ENCODE measurements around the gene ADAM10. TPM values are rescaled to one million over a fixed set of nuclear protein-coding genes. Genes with fewer than 3 reads are reported as not detected.

Gene ADAM10
- polyA plus RNA-seq, 3 donors = 66.0 to 269 (median 149) TPM

DNA sequence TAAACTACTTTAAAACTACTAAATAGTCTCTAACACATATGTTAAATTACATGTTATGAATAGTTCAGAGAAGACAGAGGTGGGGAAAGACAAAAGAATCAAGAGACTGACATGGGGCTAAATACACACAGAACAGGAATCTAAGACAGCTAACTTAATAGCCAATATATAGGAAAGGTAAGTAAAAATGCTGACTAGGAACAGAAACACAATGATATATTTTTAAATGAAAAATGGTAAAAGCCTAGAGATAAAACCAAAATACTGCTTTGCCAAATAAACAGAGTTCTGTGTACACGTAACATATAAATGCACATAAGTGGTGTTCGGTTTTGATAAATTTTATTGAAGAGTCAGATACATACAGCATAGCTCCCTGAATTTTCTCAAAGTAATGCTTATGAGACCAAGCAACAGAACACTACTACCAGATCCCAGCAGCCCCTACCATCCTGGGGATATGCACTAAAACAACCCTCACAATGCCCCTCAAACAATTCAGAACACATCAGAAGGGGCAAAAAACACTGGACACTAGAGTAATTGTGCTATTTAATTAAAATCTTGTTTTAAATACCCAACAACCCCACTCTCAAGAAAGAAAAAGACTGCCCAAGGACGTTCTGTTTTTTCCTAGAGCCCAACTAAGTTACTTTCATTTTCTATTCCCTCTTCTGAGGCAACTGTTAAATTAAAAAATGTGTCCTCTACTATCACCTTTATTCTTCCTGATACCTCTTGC lies 121.1 kb downstream of the ADAM10 start:
- Histone ChIP-seq H3K36me3 (replicated peaks in 1 of 2; ENCODE audit: control insufficient read depth in 1 of 2, insufficient read depth in 2 of 2, low read length in 2 of 2) (peaks cover 43 to 72% of the 10 kb centered on the region in 2 donors), H3K27me3 (ENCODE audit: control insufficient read depth in 2 of 2, insufficient read depth in 2 of 2, low read length in 2 of 2) (no peaks in the 10 kb centered on the region), H3K27ac (ENCODE audit: low read depth in 1 of 2, low read length in 2 of 2) (peak overlapping the region in 1 of 2 donors; percentile 80), H3K9ac (ENCODE audit: insufficient read depth, low read length, poor library complexity, severe bottlenecking) (peak overlapping the region; percentile 44), H3K4me2 (replicated peaks; ENCODE audit: extremely low read depth, low read length, poor library complexity, severe bottlenecking) (peak overlapping the region; percentile 62), H3K4me1 (ENCODE audit: control insufficient read depth in 1 of 2, insufficient read depth in 2 of 2, low read length in 2 of 2) (peaks cover 8 to 18% of the 10 kb centered on the region in 2 donors), H3K9me3 (replicated peaks in 1 of 2; ENCODE audit: control insufficient read depth in 1 of 2, insufficient read depth in 1 of 2, low read length in 2 of 2) (no peaks in the 10 kb centered on the region), H3K4me3 (replicated peaks in 1 of 3; ENCODE audit: low read depth in 2 of 3, low read length in 3 of 3) (peak overlapping the region in 2 of 3 experiments; percentile 35 to 52), H4K20me1 (ENCODE audit: insufficient read depth, low read length) (peaks cover 9% of the 10 kb centered on the region), H2AFZ (ENCODE audit: insufficient read depth, low read depth, low read length, poor library complexity, severe bottlenecking) (peak overlapping the region; percentile 19), H3K79me2 (ENCODE audit: insufficient read depth, low read length) (peaks cover 10% of the 10 kb centered on the region)
- TF ChIP-seq, protein P1, sequence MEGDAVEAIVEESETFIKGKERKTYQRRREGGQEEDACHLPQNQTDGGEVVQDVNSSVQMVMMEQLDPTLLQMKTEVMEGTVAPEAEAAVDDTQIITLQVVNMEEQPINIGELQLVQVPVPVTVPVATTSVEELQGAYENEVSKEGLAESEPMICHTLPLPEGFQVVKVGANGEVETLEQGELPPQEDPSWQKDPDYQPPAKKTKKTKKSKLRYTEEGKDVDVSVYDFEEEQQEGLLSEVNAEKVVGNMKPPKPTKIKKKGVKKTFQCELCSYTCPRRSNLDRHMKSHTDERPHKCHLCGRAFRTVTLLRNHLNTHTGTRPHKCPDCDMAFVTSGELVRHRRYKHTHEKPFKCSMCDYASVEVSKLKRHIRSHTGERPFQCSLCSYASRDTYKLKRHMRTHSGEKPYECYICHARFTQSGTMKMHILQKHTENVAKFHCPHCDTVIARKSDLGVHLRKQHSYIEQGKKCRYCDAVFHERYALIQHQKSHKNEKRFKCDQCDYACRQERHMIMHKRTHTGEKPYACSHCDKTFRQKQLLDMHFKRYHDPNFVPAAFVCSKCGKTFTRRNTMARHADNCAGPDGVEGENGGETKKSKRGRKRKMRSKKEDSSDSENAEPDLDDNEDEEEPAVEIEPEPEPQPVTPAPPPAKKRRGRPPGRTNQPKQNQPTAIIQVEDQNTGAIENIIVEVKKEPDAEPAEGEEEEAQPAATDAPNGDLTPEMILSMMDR (IDR thresholded peaks at IDR 0.05) = no peak
- Mint-ChIP-seq H3K36me3 (peaks cover 59 to 67% of the 10 kb centered on the region in 2 donors), H3K4me3 (peak overlapping the region; percentile 59 to 69), H3K27ac (peak overlapping the region; percentile 49 to 96 (median 77)), H3K4me1 (peaks cover 20% of the 10 kb centered on the region), H3K27me3 (ENCODE audit: low read depth in 3 of 3) (peaks cover 0 to 2% (median 0%) of the 10 kb centered on the region in 3 donors), H3K9me3 (peaks cover 0 to 3% (median 0%) of the 10 kb centered on the region in 7 donors)
- DNase-seq = peak in 2 of 3 donors; percentile 3 to 11
- WGBS (ENCODE audit: insufficient coverage) = no CpG with 5 or more reads among the region's 3 CpGs
- intact Hi-C loops (cut with micrococcal nuclease) = no loop called here

DNA sequence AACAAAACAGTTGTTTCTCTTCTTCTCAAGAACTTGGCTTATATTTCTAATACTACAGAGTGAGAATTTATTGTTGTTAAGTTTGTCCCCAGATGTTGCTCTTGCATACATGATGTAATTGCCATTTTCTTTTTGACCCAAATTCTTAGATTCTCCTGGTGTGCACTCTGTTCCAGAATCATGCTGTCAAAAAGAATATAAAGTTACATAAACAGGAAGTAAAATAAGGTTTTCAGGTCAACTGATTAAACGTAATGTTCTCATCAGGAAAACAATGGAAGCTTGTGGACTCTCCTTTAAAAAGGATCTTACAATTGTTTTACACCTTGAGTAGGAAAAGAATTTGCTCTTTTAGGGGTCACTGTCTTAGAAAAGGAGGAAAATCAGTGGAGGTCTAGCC lies 121.8 kb downstream of the ADAM10 start:
- H3K9me3 ChIP-seq (replicated peaks in 1 of 2; ENCODE audit: control insufficient read depth in 1 of 2, insufficient read depth in 1 of 2, low read length in 2 of 2) = no peaks in the 10 kb centered on the region

More for the DNA sequence above, 121.8 kb downstream of the ADAM10 start:
- H3K4me3 Mint-ChIP-seq = no peak overlapping the region
- peaks cover 36 to 68% of the 10 kb centered on the region in 2 donors for H3K36me3 ChIP-seq (replicated peaks in 1 of 2; ENCODE audit: control insufficient read depth in 1 of 2, insufficient read depth in 2 of 2, low read length in 2 of 2)
- peak overlapping the region; percentile 62 for H3K4me2 ChIP-seq (replicated peaks; ENCODE audit: extremely low read depth, low read length, poor library complexity, severe bottlenecking)
- peaks cover 0 to 3% (median 0%) of the 10 kb centered on the region in 7 donors for H3K9me3 Mint-ChIP-seq
- H3K27ac ChIP-seq (ENCODE audit: low read depth in 1 of 2, low read length in 2 of 2) = peak overlapping the region in 1 of 2 donors; percentile 80
- peaks cover 20% of the 10 kb centered on the region for H3K4me1 Mint-ChIP-seq
- no peak overlapping the region for H2AFZ ChIP-seq (ENCODE audit: insufficient read depth, low read depth, low read length, poor library complexity, severe bottlenecking)
- no peak overlapping the region for H3K9ac ChIP-seq (ENCODE audit: insufficient read depth, low read length, poor library complexity, severe bottlenecking)
- H4K20me1 ChIP-seq (ENCODE audit: insufficient read depth, low read length) = peaks cover 12% of the 10 kb centered on the region
- peaks cover 0 to 2% (median 0%) of the 10 kb centered on the region in 3 donors for H3K27me3 Mint-ChIP-seq (ENCODE audit: low read depth in 3 of 3)
- H3K36me3 Mint-ChIP-seq = peaks cover 57 to 64% of the 10 kb centered on the region in 2 donors
- intact Hi-C loops (cut with micrococcal nuclease) = no loop called here
- TF ChIP-seq, protein P1 (IDR thresholded peaks at IDR 0.05) = no peak
- no peaks in the 10 kb centered on the region for H3K27me3 ChIP-seq (ENCODE audit: control insufficient read depth in 2 of 2, insufficient read depth in 2 of 2, low read length in 2 of 2)
- H3K79me2 ChIP-seq (ENCODE audit: insufficient read depth, low read length) = peaks cover 10% of the 10 kb centered on the region
- WGBS (ENCODE audit: insufficient coverage) = no CpG with 5 or more reads among the region's 1 CpG
- no peak for DNase-seq
- H3K4me1 ChIP-seq (ENCODE audit: control insufficient read depth in 1 of 2, insufficient read depth in 2 of 2, low read length in 2 of 2) = peaks cover 8 to 18% of the 10 kb centered on the region in 2 donors
- H3K4me3 ChIP-seq (replicated peaks in 1 of 3; ENCODE audit: low read depth in 2 of 3, low read length in 3 of 3) = no peak overlapping the region
- H3K27ac Mint-ChIP-seq = peak overlapping the region in 4 of 7 donors; percentile 14 to 96 (median 74)
